ENCODE measurements around the gene GJD3.

DNA sequence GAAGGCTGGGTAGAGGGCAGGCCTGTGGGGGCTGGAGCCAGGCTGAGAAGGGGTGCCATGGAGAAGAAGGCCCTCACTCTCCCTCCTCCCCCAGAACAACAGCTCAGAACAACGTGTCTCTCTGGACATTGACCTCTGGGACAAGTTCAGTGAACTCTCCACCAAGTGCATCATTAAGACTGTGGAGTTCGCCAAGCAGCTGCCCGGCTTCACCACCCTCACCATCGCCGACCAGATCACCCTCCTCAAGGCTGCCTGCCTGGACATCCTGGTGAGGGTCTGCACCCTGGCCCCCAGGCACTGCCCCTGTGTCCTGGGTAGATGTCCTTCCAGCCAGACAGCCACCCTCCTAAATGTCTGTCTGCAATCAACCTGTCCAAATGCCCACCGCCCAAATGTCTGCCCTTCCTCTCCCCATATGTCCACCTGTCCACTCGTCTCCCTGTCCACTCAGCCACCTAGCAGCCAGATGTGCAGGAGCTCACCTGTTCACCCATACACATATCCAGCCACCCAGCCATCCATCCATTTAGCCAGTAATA lies 12.2 kb downstream of the GJD3 start:
- TF ChIP-seq ESRRG (CRISPR knock-in tag; IDR thresholded peaks at IDR 0.05), result no peak
- TF ChIP-seq SNAI2 (CRISPR knock-in tag; IDR thresholded peaks at IDR 0.05), result no peak
- TF ChIP-seq RARB (CRISPR knock-in tag; IDR thresholded peaks at IDR 0.05), result no peak
- no peak for TF ChIP-seq ZNF8 (CRISPR knock-in tag; IDR thresholded peaks at IDR 0.05)
- TF ChIP-seq ZFP3 (CRISPR knock-in tag; IDR thresholded peaks at IDR 0.05), result no peak
- no peak for TF ChIP-seq TCF4 (CRISPR knock-in tag; IDR thresholded peaks at IDR 0.05; ENCODE audit: borderline replicate concordance)
- no peak for TF ChIP-seq CREB5 (CRISPR knock-in tag; IDR thresholded peaks at IDR 0.05; ENCODE audit: low read depth)
- TF ChIP-seq CSDC2 (CRISPR knock-in tag; IDR thresholded peaks at IDR 0.05), result no peak
- TF ChIP-seq ARNTL (CRISPR knock-in tag; IDR thresholded peaks at IDR 0.05; ENCODE audit: borderline replicate concordance, low read depth), result no peak
- TF ChIP-seq ZNF70 (CRISPR knock-in tag; IDR thresholded peaks at IDR 0.05), result no peak
